HepG2 (cell line): Measurements from ENCODE around the gene CPXM1. TPM values are rescaled to one million over a fixed set of nuclear protein-coding genes. Genes with fewer than 3 reads are reported as not detected.

Source experiments
- MAZ ChIP-seq, 2 experiments: sonication (generic) in 1 of 2; formaldehyde crosslinking in 1 of 2; IDR thresholded peaks; 2 replicates each; pipeline versions ENCODE4 v1.5.0 to v1.6.1; 2012 to 2020; ENCODE audit warnings: low read depth in 2 of 2, mild to moderate bottlenecking in 2 of 2, borderline replicate concordance in 1 of 2, improper control_type of control experiment in 1 of 2, low read length in 1 of 2, missing genetic modification reagents in 1 of 2, moderate library complexity in 1 of 2
- MEF2D ChIP-seq: sonication (generic); formaldehyde crosslinking; IDR thresholded peaks from 2 replicates; pipeline ENCODE4 v1.5.1; 2020; ENCODE audit warnings: mild to moderate bottlenecking, missing genetic modification reagents
- MLXIP ChIP-seq: sonication (generic); formaldehyde crosslinking; IDR thresholded peaks from 2 replicates; pipeline ENCODE4 v1.9.0; 2021; ENCODE audit warnings: missing genetic modification reagents, borderline replicate concordance
- NFE2L1 ChIP-seq: sonication (generic); formaldehyde crosslinking; IDR thresholded peaks from 2 replicates; pipeline ENCODE4 v1.4.0; 2020; ENCODE audit warnings: missing genetic modification reagents, mild to moderate bottlenecking, borderline replicate concordance
- RAD51 ChIP-seq: fragments of 450-650 bp; IDR thresholded peaks from 2 replicates; pipeline ENCODE4 v1.6.1; 2016; ENCODE audit warnings: borderline replicate concordance
- REST ChIP-seq, 2 experiments: IDR thresholded peaks; 2 replicates each; pipeline ENCODE4 v1.6.1; 2011 to 2012; ENCODE audit warnings: low read length in 2 of 2, borderline replicate concordance in 1 of 2, low read depth in 1 of 2, mild to moderate bottlenecking in 1 of 2, moderate library complexity in 1 of 2
- SALL2 ChIP-seq: sonication (generic); formaldehyde crosslinking; IDR thresholded peaks from 2 replicates; pipeline ENCODE4 v1.8.1; 2023; ENCODE audit warnings: mild to moderate bottlenecking, missing genetic modification reagents, inconsistent platforms
- STAG1 ChIP-seq: sonication (generic); formaldehyde crosslinking; IDR thresholded peaks from 2 replicates; pipeline ENCODE4 v1.4.0; 2020; ENCODE audit warnings: missing genetic modification reagents
- THRA ChIP-seq: sonication (generic); formaldehyde crosslinking; IDR thresholded peaks from 2 replicates; pipeline ENCODE4 v1.4.0; 2020; ENCODE audit warnings: missing genetic modification reagents, borderline replicate concordance
- YEATS4 ChIP-seq: sonication (generic); formaldehyde crosslinking; IDR thresholded peaks from 2 replicates; pipeline ENCODE4 v1.4.0; 2020; ENCODE audit warnings: missing genetic modification reagents, borderline replicate concordance
- ZNF225 ChIP-seq: sonication (generic); formaldehyde crosslinking; IDR thresholded peaks from 2 replicates; pipeline ENCODE4 v1.4.0; 2020; ENCODE audit warnings: mild to moderate bottlenecking, missing genetic modification reagents
- ZNF512 ChIP-seq: sonication (generic); formaldehyde crosslinking; IDR thresholded peaks from 2 replicates; pipeline ENCODE4 v1.4.0; 2020; ENCODE audit warnings: mild to moderate bottlenecking, missing genetic modification reagents
- polyA plus RNA-seq, 8 experiments: library from polyadenylated mRNA; depleted of rRNA in 3 of 8; stranded (reverse) in 7 of 8; unstranded in 1 of 8; fragments of >200 nt; fragmentation: Illumina TruSeq in 4 of 8; extraction: Trizol in 4 of 8; gene quantifications; 2 replicates each; pipeline versions ENCODE4 v1.2.1 to v1.2.3, GENCODE V29; 2011 to 2016; ENCODE audit warnings: low read depth in 4 of 8, missing spikeins in 1 of 8, mixed read lengths in 1 of 8; ENCODE audit not compliant: insufficient read depth in 1 of 8
- total RNA-seq, 5 experiments: library from RNA; depleted of rRNA; stranded (reverse); fragments of >200 nt; fragmentation: Illumina TruSeq; extraction: Trizol; gene quantifications; 2 replicates each; pipeline ENCODE4 v1.2.3, GENCODE V29; 2016; ENCODE audit warnings: low read depth in 1 of 5

CPXM1 gene
- total and polyA plus RNA-seq, 2 of the 13 experiments (the other 11 are each of a cell fraction or from before 2014, with no cell fraction given), result 0.07 TPM; not detected in 1

- TF ChIP-seq REST (IDR thresholded peaks at IDR 0.05; ENCODE audit: borderline replicate concordance in 1 of 2, low read depth in 1 of 2, low read length in 2 of 2) (no peak), THRA (CRISPR knock-in tag) (peak; percentile 84), MEF2D (peak; percentile 33; the same call in 1 of the 2 replicates), YEATS4 (CRISPR knock-in tag) (peak; percentile 95), ZNF512 (CRISPR knock-in tag) (0 out of 2 replicates have a peak, but pooled peaks have one; percentile 26), SALL2 (CRISPR knock-in tag) (peak; percentile 95; the same call in 1 of the 2 replicates), RAD51 (peak; percentile 89), MAZ (IDR thresholded peaks at IDR 0.05; ENCODE audit: borderline replicate concordance, low read depth, low read length) (peak; percentile 54; the same call in 1 of the 2 replicates), MAZ (CRISPR knock-in tag; IDR thresholded peaks at IDR 0.05; ENCODE audit: low read depth) (peak; percentile 67; the same call in 1 of the 2 replicates), NFE2L1 (CRISPR knock-in tag) (peak; percentile 78; the same call in 1 of the 2 replicates), ZNF225 (CRISPR knock-in tag) (peak; percentile 98), MLXIP (peak; percentile 90; the same call in 1 of the 2 replicates), STAG1 (CRISPR knock-in tag) (no peak)
These were observed 39.9 kb upstream of the CPXM1 start, which contains the start of the genes PCED1A and VPS16 (continued) for GRCh38 chr20:2840138-2840966.
